SIG-M5 treated with dmso at 0.1 percent for 504 hours (cell line): ENCODE data around the gene SLC49A3.

Experiments
- DNase-seq: peaks from one replicate; lab custom pipeline; 2025; ENCODE audit not compliant: unreplicated experiment; lab: John Stamatoyannopoulos, UW

The SLC49A3 gene

DNA sequence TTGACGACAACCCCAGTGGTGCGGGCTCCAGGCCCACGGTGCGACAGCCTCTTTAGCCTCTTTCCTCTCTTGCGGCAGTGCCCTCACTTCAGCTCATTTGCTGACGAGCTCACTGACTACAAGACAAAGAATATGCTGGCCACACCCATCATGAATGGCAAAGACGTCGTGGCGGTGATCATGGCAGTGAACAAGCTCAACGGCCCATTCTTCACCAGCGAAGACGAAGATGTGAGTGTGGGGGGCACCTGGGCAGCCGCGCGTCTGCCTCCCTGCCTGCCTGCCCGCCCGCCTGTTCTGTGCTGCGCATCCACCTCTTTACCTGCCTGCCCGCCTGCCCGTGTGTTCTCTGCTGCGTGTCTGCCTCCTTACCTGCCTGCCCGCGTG, 54.4 kb downstream of the SLC49A3 start:
- DNase-seq = no peak

GRCh38 chr4:633976-634598, 54.9 kb downstream of the SLC49A3 start:
- DNase-seq = no peak

- no peak for DNase-seq
Observed at GRCh38 chr4:633406-633805, 55.5 kb downstream of the SLC49A3 start.

GRCh38 chr4:632926-633325, 56.0 kb downstream of the SLC49A3 start:
- no peak for DNase-seq

GRCh38 chr4:632196-632790, 56.7 kb downstream of the SLC49A3 start:
- no peak for DNase-seq
